WTC11 (cell line): Measurements from ENCODE around the gene NAAA.

Experiments
- ATF2 ChIP-seq: sonication (generic); formaldehyde crosslinking; IDR thresholded peaks from 2 replicates; pipeline ENCODE4 v1.8.1; 2022; ENCODE audit warnings: low read depth, missing genetic modification reagents, borderline replicate concordance
- CTCF ChIP-seq: fragments of 200-600 bp; IDR thresholded peaks from 2 replicates; pipeline ENCODE4 v1.8.0; 2022; ENCODE audit warnings: antibody characterized with exemption
- FOXP1 ChIP-seq: sonication (generic); formaldehyde crosslinking; IDR thresholded peaks from 2 replicates; pipeline ENCODE4 v1.8.0; 2022; ENCODE audit warnings: missing genetic modification reagents, mild to moderate bottlenecking, moderate library complexity, borderline replicate concordance
- FOXP4 ChIP-seq: sonication (generic); formaldehyde crosslinking; IDR thresholded peaks from 2 replicates; pipeline ENCODE4 v1.8.0; 2022; ENCODE audit warnings: mild to moderate bottlenecking, missing genetic modification reagents
- GABPB1 ChIP-seq: sonication (generic); formaldehyde crosslinking; IDR thresholded peaks from 2 replicates; pipeline ENCODE4 v1.8.1; 2023; ENCODE audit warnings: mild to moderate bottlenecking, missing genetic modification reagents
- HMGA2 ChIP-seq: fragments of 250-450 bp; sonication (Bioruptor Pico); IDR thresholded peaks from 2 replicates; pipeline ENCODE4 v1.4.0; 2021; ENCODE audit warnings: mild to moderate bottlenecking, moderate library complexity
- NR2C2 ChIP-seq: sonication (generic); formaldehyde crosslinking; IDR thresholded peaks from 2 replicates; pipeline ENCODE4 v1.8.0; 2022; ENCODE audit warnings: mild to moderate bottlenecking, missing genetic modification reagents
- NR3C1 ChIP-seq: sonication (generic); formaldehyde crosslinking; conservative IDR thresholded peaks from 2 replicates; pipeline ENCODE4 v1.8.1; 2023; ENCODE audit warnings: low read depth, mild to moderate bottlenecking, missing genetic modification reagents
- TCF7 ChIP-seq: sonication (generic); formaldehyde crosslinking; IDR thresholded peaks from 2 replicates; pipeline ENCODE4 v1.8.0; 2022; ENCODE audit warnings: mild to moderate bottlenecking, low read depth, missing genetic modification reagents, moderate library complexity
- TEAD4 ChIP-seq: sonication (generic); formaldehyde crosslinking; IDR thresholded peaks from 2 replicates; pipeline ENCODE4 v1.8.0; 2022; ENCODE audit warnings: mild to moderate bottlenecking, missing genetic modification reagents
- ZNF232 ChIP-seq: sonication (generic); formaldehyde crosslinking; IDR thresholded peaks from 2 replicates; pipeline ENCODE4 v1.8.0; 2022; ENCODE audit warnings: mild to moderate bottlenecking, missing genetic modification reagents
- TF ChIP-seq, protein P1 (sequence below): sonication (generic); formaldehyde crosslinking; IDR thresholded peaks from 2 replicates; pipeline ENCODE4 v1.8.0; 2023; ENCODE audit warnings: missing genetic modification reagents, mild to moderate bottlenecking, borderline replicate concordance
- TF ChIP-seq, protein P2 (sequence below): sonication (generic); formaldehyde crosslinking; conservative IDR thresholded peaks from 2 replicates; pipeline ENCODE4 v1.8.1; 2022; ENCODE audit warnings: mild to moderate bottlenecking, missing genetic modification reagents

DNA sequence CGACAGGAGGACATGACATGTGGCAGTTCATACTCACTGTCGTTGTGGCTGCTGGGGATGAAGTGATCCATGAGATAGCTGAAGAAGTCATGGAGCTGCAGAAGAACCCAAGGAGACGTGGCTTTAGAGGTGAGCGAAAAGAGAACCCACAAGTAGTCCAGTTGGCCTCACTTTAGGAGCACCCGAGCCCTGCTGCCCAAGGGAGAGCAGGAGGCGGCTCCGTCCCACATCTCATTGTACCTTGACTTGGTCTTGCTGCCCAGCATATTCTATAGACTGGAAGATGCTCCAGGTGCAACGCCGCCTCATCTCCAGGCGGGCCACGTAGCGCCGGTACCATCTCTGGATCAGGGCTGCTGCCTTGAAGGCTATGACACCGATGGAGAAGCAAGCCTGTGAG lies 49.2 kb downstream of the NAAA start:
- TF ChIP-seq CTCF (no peak), HMGA2 (no peak), GABPB1 (CRISPR knock-in tag) (no peak), NR2C2 (CRISPR knock-in tag) (no peak), NR3C1 (CRISPR knock-in tag) (no peak), FOXP1 (CRISPR knock-in tag) (no peak), TCF7 (CRISPR knock-in tag) (no peak), FOXP4 (no peak), ATF2 (CRISPR knock-in tag) (no peak), TEAD4 (no peak), ZNF232 (CRISPR knock-in tag) (no peak)
- TF ChIP-seq, protein P1, sequence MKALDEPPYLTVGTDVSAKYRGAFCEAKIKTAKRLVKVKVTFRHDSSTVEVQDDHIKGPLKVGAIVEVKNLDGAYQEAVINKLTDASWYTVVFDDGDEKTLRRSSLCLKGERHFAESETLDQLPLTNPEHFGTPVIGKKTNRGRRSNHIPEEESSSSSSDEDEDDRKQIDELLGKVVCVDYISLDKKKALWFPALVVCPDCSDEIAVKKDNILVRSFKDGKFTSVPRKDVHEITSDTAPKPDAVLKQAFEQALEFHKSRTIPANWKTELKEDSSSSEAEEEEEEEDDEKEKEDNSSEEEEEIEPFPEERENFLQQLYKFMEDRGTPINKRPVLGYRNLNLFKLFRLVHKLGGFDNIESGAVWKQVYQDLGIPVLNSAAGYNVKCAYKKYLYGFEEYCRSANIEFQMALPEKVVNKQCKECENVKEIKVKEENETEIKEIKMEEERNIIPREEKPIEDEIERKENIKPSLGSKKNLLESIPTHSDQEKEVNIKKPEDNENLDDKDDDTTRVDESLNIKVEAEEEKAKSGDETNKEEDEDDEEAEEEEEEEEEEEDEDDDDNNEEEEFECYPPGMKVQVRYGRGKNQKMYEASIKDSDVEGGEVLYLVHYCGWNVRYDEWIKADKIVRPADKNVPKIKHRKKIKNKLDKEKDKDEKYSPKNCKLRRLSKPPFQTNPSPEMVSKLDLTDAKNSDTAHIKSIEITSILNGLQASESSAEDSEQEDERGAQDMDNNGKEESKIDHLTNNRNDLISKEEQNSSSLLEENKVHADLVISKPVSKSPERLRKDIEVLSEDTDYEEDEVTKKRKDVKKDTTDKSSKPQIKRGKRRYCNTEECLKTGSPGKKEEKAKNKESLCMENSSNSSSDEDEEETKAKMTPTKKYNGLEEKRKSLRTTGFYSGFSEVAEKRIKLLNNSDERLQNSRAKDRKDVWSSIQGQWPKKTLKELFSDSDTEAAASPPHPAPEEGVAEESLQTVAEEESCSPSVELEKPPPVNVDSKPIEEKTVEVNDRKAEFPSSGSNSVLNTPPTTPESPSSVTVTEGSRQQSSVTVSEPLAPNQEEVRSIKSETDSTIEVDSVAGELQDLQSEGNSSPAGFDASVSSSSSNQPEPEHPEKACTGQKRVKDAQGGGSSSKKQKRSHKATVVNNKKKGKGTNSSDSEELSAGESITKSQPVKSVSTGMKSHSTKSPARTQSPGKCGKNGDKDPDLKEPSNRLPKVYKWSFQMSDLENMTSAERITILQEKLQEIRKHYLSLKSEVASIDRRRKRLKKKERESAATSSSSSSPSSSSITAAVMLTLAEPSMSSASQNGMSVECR (CRISPR knock-in tag) = no peak
- TF ChIP-seq, protein P2, sequence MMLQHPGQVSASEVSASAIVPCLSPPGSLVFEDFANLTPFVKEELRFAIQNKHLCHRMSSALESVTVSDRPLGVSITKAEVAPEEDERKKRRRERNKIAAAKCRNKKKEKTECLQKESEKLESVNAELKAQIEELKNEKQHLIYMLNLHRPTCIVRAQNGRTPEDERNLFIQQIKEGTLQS (CRISPR knock-in tag) = no peak
